ENCODE data around the gene OPRL1.

Gene OPRL1

GRCh38 chr20:64069614-64070243 lies 10.2 kb upstream of the OPRL1 start:
- peaks cover 100% of the 10 kb centered on the region for H3K4me1 ChIP-seq

GRCh38 chr20:64070244-64070993 lies 9.5 kb upstream of the OPRL1 start:
- H4K20me1 ChIP-seq: peaks cover 31% of the 10 kb centered on the region
- no peak for TF ChIP-seq Cebpa-rat (IDR thresholded peaks at IDR 0.05)
- peaks cover 100% of the 10 kb centered on the region for H3K4me1 ChIP-seq
- no peak overlapping the region for H3K9ac ChIP-seq
- H3K36me3 ChIP-seq: peaks cover 21% of the 10 kb centered on the region
- no peak overlapping the region for H3K4me3 ChIP-seq
- no peaks in the 10 kb centered on the region for H3K9me3 ChIP-seq
- no peaks in the 10 kb centered on the region for H3K27me3 ChIP-seq
- peak overlapping the region; percentile 28; the same call in 1 of the 2 replicates for H3K27ac ChIP-seq
- H3K4me2 ChIP-seq: peak overlapping the region; percentile 99

More at GRCh38 chr20:64069614-64070243, 10.2 kb upstream of the OPRL1 start:
- H3K27me3 ChIP-seq: no peaks in the 10 kb centered on the region
- no peak overlapping the region; the same call in 1 of the 2 replicates for H3K27ac ChIP-seq
- peaks cover 16% of the 10 kb centered on the region for H3K36me3 ChIP-seq
- peaks cover 31% of the 10 kb centered on the region for H4K20me1 ChIP-seq
- no peak overlapping the region for H3K9ac ChIP-seq
- no peaks in the 10 kb centered on the region for H3K9me3 ChIP-seq
- no peak for TF ChIP-seq Cebpa-rat (IDR thresholded peaks at IDR 0.05)
- H3K4me3 ChIP-seq: no peak overlapping the region
- peak overlapping the region; percentile 99 for H3K4me2 ChIP-seq

GRCh38 chr20:64071341-64072332 lies 8.2 kb upstream of the OPRL1 start:
- H3K27ac ChIP-seq: peak overlapping the region; percentile 73
- H3K9ac ChIP-seq: peak overlapping the region; percentile 66
- peaks cover 21% of the 10 kb centered on the region for H3K36me3 ChIP-seq

GRCh38 chr20:64072498-64073063 lies 7.3 kb upstream of the OPRL1 start:
- H3K9me3 ChIP-seq: no peaks in the 10 kb centered on the region
- H3K4me2 ChIP-seq: peak overlapping the region; percentile 99
- no peak for TF ChIP-seq Cebpa-rat (IDR thresholded peaks at IDR 0.05)
- H3K27me3 ChIP-seq: no peaks in the 10 kb centered on the region
- peaks cover 100% of the 10 kb centered on the region for H3K4me1 ChIP-seq
- peak overlapping the region; percentile 66 for H3K9ac ChIP-seq
- peaks cover 31% of the 10 kb centered on the region for H4K20me1 ChIP-seq
- H3K27ac ChIP-seq: peak overlapping the region; percentile 73
- peak overlapping the region; percentile 19 for H3K4me3 ChIP-seq
- peaks cover 21% of the 10 kb centered on the region for H3K36me3 ChIP-seq

More at GRCh38 chr20:64071341-64072332, 8.2 kb upstream of the OPRL1 start:
- peak overlapping the region; percentile 19; the same call in 1 of the 2 replicates for H3K4me3 ChIP-seq
- H3K4me2 ChIP-seq: peak overlapping the region; percentile 99
- no peaks in the 10 kb centered on the region for H3K9me3 ChIP-seq
- H4K20me1 ChIP-seq: peaks cover 31% of the 10 kb centered on the region
- no peak for TF ChIP-seq Cebpa-rat (IDR thresholded peaks at IDR 0.05)
- H3K4me1 ChIP-seq: peaks cover 100% of the 10 kb centered on the region
- no peaks in the 10 kb centered on the region for H3K27me3 ChIP-seq

- Histone ChIP-seq H3K27ac (peak overlapping the region; percentile 73), H3K9ac (0 out of 2 replicates have a peak overlapping the region, but pooled peaks have one; percentile 26), H3K4me2 (peak overlapping the region; percentile 99), H3K4me1 (peaks cover 99% of the 10 kb centered on the region), H4K20me1 (peaks cover 31% of the 10 kb centered on the region), H3K27me3 (no peaks in the 10 kb centered on the region), H3K4me3 (peak overlapping the region; percentile 0; the same call in 1 of the 2 replicates), H3K9me3 (no peaks in the 10 kb centered on the region), H3K36me3 (peaks cover 21% of the 10 kb centered on the region)
- no peak for TF ChIP-seq Cebpa-rat (IDR thresholded peaks at IDR 0.05)
Measured at GRCh38 chr20:64073476-64074183, 6.3 kb upstream of the OPRL1 start.

- Histone ChIP-seq H4K20me1 (peaks cover 31% of the 10 kb centered on the region), H3K4me3 (peak overlapping the region; percentile 0; the same call in 1 of the 2 replicates), H3K4me2 (peak overlapping the region; percentile 99), H3K27me3 (no peaks in the 10 kb centered on the region), H3K4me1 (peaks cover 97% of the 10 kb centered on the region), H3K36me3 (peaks cover 21% of the 10 kb centered on the region), H3K9ac (peak overlapping the region; percentile 26; the same call in 1 of the 2 replicates), H3K27ac (peak overlapping the region; percentile 73), H3K9me3 (no peaks in the 10 kb centered on the region)
- no peak for TF ChIP-seq Cebpa-rat (IDR thresholded peaks at IDR 0.05)
Measured at GRCh38 chr20:64074184-64074789, 5.6 kb upstream of the OPRL1 start.

- Histone ChIP-seq H3K4me3 (no peak overlapping the region), H3K9ac (no peak overlapping the region), H3K4me2 (peak overlapping the region; percentile 99), H3K4me1 (peaks cover 90% of the 10 kb centered on the region), H3K27me3 (no peaks in the 10 kb centered on the region), H3K36me3 (peaks cover 21% of the 10 kb centered on the region), H3K27ac (peak overlapping the region; percentile 73; the same call in 1 of the 2 replicates), H3K9me3 (no peaks in the 10 kb centered on the region), H4K20me1 (peaks cover 31% of the 10 kb centered on the region)
- TF ChIP-seq Cebpa-rat (IDR thresholded peaks at IDR 0.05): no peak
Measured at GRCh38 chr20:64074963-64075362, 4.9 kb upstream of the OPRL1 start.

- no peak overlapping the region for H3K27ac ChIP-seq
- no peaks in the 10 kb centered on the region for H3K27me3 ChIP-seq
- H3K4me1 ChIP-seq: peaks cover 90% of the 10 kb centered on the region
- H3K9me3 ChIP-seq: no peaks in the 10 kb centered on the region
- H3K4me2 ChIP-seq: peak overlapping the region; percentile 99
- no peak overlapping the region for H3K9ac ChIP-seq
- peaks cover 31% of the 10 kb centered on the region for H4K20me1 ChIP-seq
- H3K36me3 ChIP-seq: peaks cover 21% of the 10 kb centered on the region
- TF ChIP-seq Cebpa-rat (IDR thresholded peaks at IDR 0.05): no peak
- H3K4me3 ChIP-seq: no peak overlapping the region
Measured at GRCh38 chr20:64075556-64075955, 4.3 kb upstream of the OPRL1 start.
